Smooth muscle cell (in vitro differentiated cells): ENCODE measurements around the gene SIDT1. TPM values are rescaled to one million over a fixed set of nuclear protein-coding genes. Genes with fewer than 3 reads are reported as not detected.

Source experiments
- DNase-seq: peaks from one replicate; lab custom pipeline; 2025; ENCODE audit not compliant: unreplicated experiment; lab: John Stamatoyannopoulos, UW
- H2AFZ ChIP-seq: fragments of 200-600 bp; sonication (generic); 2 replicates; pipeline ENCODE4 v1.6.0; 2016; ENCODE audit warnings: antibody characterized with exemption, low read depth, mild to moderate bottlenecking
- H3F3A ChIP-seq: fragments of 200-600 bp; sonication (generic); 2 replicates; pipeline ENCODE4 v1.6.0; 2017; ENCODE audit warnings: antibody characterized with exemption, low read depth
- H3K27ac ChIP-seq: fragments of 200-600 bp; sonication (generic); 2 replicates; pipeline ENCODE4 v1.5.1; 2016; ENCODE audit warnings: low read depth, mild to moderate bottlenecking
- H3K27me3 ChIP-seq: fragments of 200-600 bp; sonication (generic); 2 replicates; pipeline ENCODE4 v1.6.1; 2016; ENCODE audit warnings: low read depth, mild to moderate bottlenecking
- H3K36me3 ChIP-seq: fragments of 200-600 bp; sonication (generic); 2 replicates; pipeline ENCODE4 v1.5.1; 2016; ENCODE audit warnings: low read depth
- H3K4me1 ChIP-seq: fragments of 200-600 bp; sonication (generic); 2 replicates; pipeline ENCODE4 v1.5.1; 2016; ENCODE audit warnings: low read depth
- H3K4me2 ChIP-seq: fragments of 200-600 bp; sonication (generic); 2 replicates; pipeline ENCODE4 v1.6.0; 2016; ENCODE audit warnings: mild to moderate bottlenecking
- H3K4me3 ChIP-seq: fragments of 200-600 bp; sonication (generic); 2 replicates; pipeline ENCODE4 v1.5.1; 2016; ENCODE audit warnings: mild to moderate bottlenecking
- H3K79me2 ChIP-seq: fragments of 200-600 bp; sonication (generic); 2 replicates; pipeline ENCODE4 v1.6.0; 2016; ENCODE audit warnings: low read depth, mild to moderate bottlenecking
- H3K9ac ChIP-seq: fragments of 200-600 bp; sonication (generic); 2 replicates; pipeline ENCODE4 v1.6.0; 2016; ENCODE audit warnings: low read depth
- H3K9me3 ChIP-seq: fragments of 200-600 bp; sonication (generic); replicated peaks from 2 replicates; pipeline ENCODE4 v1.5.1; 2016; ENCODE audit warnings: low read depth
- H4K20me1 ChIP-seq: fragments of 200-600 bp; sonication (generic); 2 replicates; pipeline ENCODE4 v1.6.0; 2016; ENCODE audit warnings: low read depth
- CTCF ChIP-seq: fragments of 200-600 bp; sonication (generic); IDR thresholded peaks from 2 replicates; pipeline ENCODE4 v1.5.1; 2017; ENCODE audit warnings: borderline replicate concordance, mild to moderate bottlenecking, antibody characterized with exemption; ENCODE audit not compliant: insufficient read depth, poor library complexity, severe bottlenecking
- WGBS: methylation state at CpG from one replicate; pipeline ENCODE4 v1.1.7; 2016; ENCODE audit warnings: low lambda C conversion rate; 5-methylcytosine and 5-hydroxymethylcytosine counted together
- polyA plus RNA-seq: library from polyadenylated mRNA; unstranded; fragments of >200 nt; fragmentation: Nextera tagmentation; extraction: Ambion mirVana; gene quantifications from 2 replicates; pipeline ENCODE4 v1.2.1, GENCODE V29; 2016
- total RNA-seq: library from RNA; depleted of rRNA; stranded (reverse); fragments of >200 nt; gene quantifications from 2 replicates; pipeline ENCODE4 v1.2.3, GENCODE V29; 2014

Gene SIDT1
- total and polyA plus RNA-seq, 2 experiments from 2014 or later = not detected

GRCh38 chr3:113560271-113560670 is 27.9 kb downstream of the SIDT1 start:
- TF ChIP-seq CTCF = no peak
- 83% methylated on average over 6 of the region's 6 CpGs for WGBS
- H3K4me3 ChIP-seq = no peak overlapping the region
- H4K20me1 ChIP-seq = no peaks in the 10 kb centered on the region
- H3K9me3 ChIP-seq = no peaks in the 10 kb centered on the region
- no peaks in the 10 kb centered on the region for H3K27me3 ChIP-seq
- no peaks in the 10 kb centered on the region for H3K79me2 ChIP-seq
- no peaks in the 10 kb centered on the region for H3K36me3 ChIP-seq
- no peak overlapping the region for H2AFZ ChIP-seq
- no peak overlapping the region for H3K9ac ChIP-seq
- H3K27ac ChIP-seq = no peak overlapping the region
- no peak for DNase-seq
- no peak overlapping the region for H3K4me2 ChIP-seq
- H3F3A ChIP-seq = no peaks in the 10 kb centered on the region
- no peaks in the 10 kb centered on the region for H3K4me1 ChIP-seq

GRCh38 chr3:113560831-113561623 is 28.7 kb downstream of the SIDT1 start:
- Histone ChIP-seq H3K9ac (no peak overlapping the region), H3K79me2 (no peaks in the 10 kb centered on the region), H3K27me3 (no peaks in the 10 kb centered on the region), H3K4me3 (no peak overlapping the region), H3K4me1 (no peaks in the 10 kb centered on the region), H3K27ac (no peak overlapping the region), H3K4me2 (no peak overlapping the region), H4K20me1 (no peaks in the 10 kb centered on the region), H3K9me3 (no peaks in the 10 kb centered on the region), H3F3A (no peaks in the 10 kb centered on the region), H2AFZ (no peak overlapping the region), H3K36me3 (no peaks in the 10 kb centered on the region)
- TF ChIP-seq CTCF = no peak
- 93% methylated on average over 4 of the region's 4 CpGs for WGBS
- DNase-seq = no peak

- no peak overlapping the region for H3K27ac ChIP-seq
- H3K4me1 ChIP-seq = no peaks in the 10 kb centered on the region
- H3K79me2 ChIP-seq = no peaks in the 10 kb centered on the region
- H4K20me1 ChIP-seq = no peaks in the 10 kb centered on the region
- no peaks in the 10 kb centered on the region for H3K9me3 ChIP-seq
- no peaks in the 10 kb centered on the region for H3K36me3 ChIP-seq
- no peak overlapping the region for H3K4me3 ChIP-seq
- 85% methylated on average over 1 of the region's 1 CpG for WGBS
- DNase-seq = no peak
- H2AFZ ChIP-seq = no peak overlapping the region
- H3K9ac ChIP-seq = no peak overlapping the region
- H3K27me3 ChIP-seq = peaks cover 6% of the 10 kb centered on the region
- no peak for TF ChIP-seq CTCF
- H3K4me2 ChIP-seq = no peak overlapping the region
- H3F3A ChIP-seq = no peaks in the 10 kb centered on the region
Observed at GRCh38 chr3:113565555-113565954, 33.2 kb downstream of the SIDT1 start.

GRCh38 chr3:113570158-113570557 is 37.8 kb downstream of the SIDT1 start:
- TF ChIP-seq CTCF = no peak
- WGBS = 98% methylated on average over 3 of the region's 3 CpGs
- Histone ChIP-seq H3F3A (no peaks in the 10 kb centered on the region), H3K79me2 (no peaks in the 10 kb centered on the region), H3K36me3 (no peaks in the 10 kb centered on the region), H2AFZ (no peak overlapping the region), H3K27ac (no peak overlapping the region), H4K20me1 (no peaks in the 10 kb centered on the region), H3K9ac (no peak overlapping the region), H3K4me1 (peaks cover 5% of the 10 kb centered on the region), H3K4me2 (no peak overlapping the region), H3K4me3 (no peak overlapping the region), H3K27me3 (peaks cover 6% of the 10 kb centered on the region), H3K9me3 (no peaks in the 10 kb centered on the region)
- no peak for DNase-seq
